NCI-H345 treated with DMSO at 0.1 percent for 48 hours (cell line): ENCODE results near the gene IGSF8.
"Not testable (repeated sequence)": the region's sequence is repeated elsewhere in the genome, so short reads cannot be mapped to it uniquely, and the experiment has no call there.

Source experiments
- DNase-seq: peaks from one replicate; lab custom pipeline; 2025; ENCODE audit not compliant: unreplicated experiment; lab: John Stamatoyannopoulos, UW

IGSF8 gene

GRCh38 chr1:160127865-160128523 is 29.6 kb upstream of the IGSF8 start:
- no peak for DNase-seq

- DNase-seq, result no peak
Measured at GRCh38 chr1:160127381-160127780, 29.0 kb upstream of the IGSF8 start.

GRCh38 chr1:160126342-160126741 is 27.9 kb upstream of the IGSF8 start:
- DNase-seq, result not testable (repeated sequence)

- no peak for DNase-seq
Measured at GRCh38 chr1:160125746-160126145, 27.3 kb upstream of the IGSF8 start.

- no peak for DNase-seq
Measured at GRCh38 chr1:160124705-160125478, 26.5 kb upstream of the IGSF8 start.

- DNase-seq, result no peak
Measured at GRCh38 chr1:160123726-160124125, 25.3 kb upstream of the IGSF8 start.

- no peak for DNase-seq
Measured at GRCh38 chr1:160122978-160123495, 24.6 kb upstream of the IGSF8 start.

- no peak for DNase-seq
Measured at GRCh38 chr1:160121388-160121787, 23.0 kb upstream of the IGSF8 start.

GRCh38 chr1:160120797-160121196 is 22.4 kb upstream of the IGSF8 start:
- DNase-seq, result no peak

- DNase-seq, result no peak
Measured at GRCh38 chr1:160118928-160119327, 20.5 kb upstream of the IGSF8 start.

- no peak for DNase-seq
Measured at GRCh38 chr1:160117709-160118183, 19.3 kb upstream of the IGSF8 start.

- DNase-seq, result no peak
Measured at GRCh38 chr1:160117300-160117699, 18.9 kb upstream of the IGSF8 start.

GRCh38 chr1:160116283-160117147 is 18.1 kb upstream of the IGSF8 start:
- no peak for DNase-seq

- no peak for DNase-seq
Measured at GRCh38 chr1:160115545-160116282, 17.3 kb upstream of the IGSF8 start, which contains the start of gene ATP1A2. TSS of gene ATP1A2 (plus strand) at chr1:160115759. CDS start at chr1:160115862, 103 bp downstream.

GRCh38 chr1:160114085-160114484 is 15.7 kb upstream of the IGSF8 start:
- DNase-seq, result no peak

GRCh38 chr1:160113407-160113806 is 15.0 kb upstream of the IGSF8 start:
- DNase-seq, result no peak

GRCh38 chr1:160112357-160112756 is 13.9 kb upstream of the IGSF8 start:
- no peak for DNase-seq

- not testable (repeated sequence) for DNase-seq
Measured at GRCh38 chr1:160111462-160111861, 13.0 kb upstream of the IGSF8 start.

- DNase-seq, result no peak
Measured at GRCh38 chr1:160109686-160110085, 11.3 kb upstream of the IGSF8 start.

- DNase-seq, result no peak
Measured at GRCh38 chr1:160108888-160109662, 10.7 kb upstream of the IGSF8 start.
